Panc1 (cell line): ENCODE results near the gene DHX32.

Source experiments
- CTCF ChIP-seq: fragments of 450-650 bp; IDR thresholded peaks from 2 replicates; pipeline ENCODE4 v1.5.1; 2017; ENCODE audit warnings: mild to moderate bottlenecking
- POLR2AphosphoS5 ChIP-seq: IDR thresholded peaks from 2 replicates; pipeline ENCODE4 v1.6.1; 2012; ENCODE audit warnings: mild to moderate bottlenecking, low read depth, low read length, moderate library complexity
- REST ChIP-seq, 2 experiments: IDR thresholded peaks; 2 replicates each; pipeline ENCODE4 v1.6.1; 2011 to 2012; ENCODE audit warnings: low read depth in 2 of 2, control low read depth in 1 of 2, low read length in 1 of 2, mild to moderate bottlenecking in 1 of 2, moderate library complexity in 1 of 2; ENCODE audit not compliant: insufficient read depth in 1 of 2

GRCh38 chr10:125883211-125883610, 2.1 kb upstream of the DHX32 start:
- TF ChIP-seq CTCF: no peak
- no peak for TF ChIP-seq POLR2AphosphoS5
- TF ChIP-seq REST (IDR thresholded peaks at IDR 0.05; ENCODE audit: insufficient read depth in 1 of 2, low read depth in 2 of 2, low read length in 1 of 2): no peak
